AG04450 (cell line): Measurements from ENCODE around the gene COL27A1. TPM values are rescaled to one million over a fixed set of nuclear protein-coding genes. Genes with fewer than 3 reads are reported as not detected.

Experiments
- CTCF ChIA-PET: fragments of 300-600, 350-600 bp; formaldehyde crosslinking; extraction: SDS; loops from one replicate; lab custom pipeline; 2022; ENCODE audit warnings: antibody characterized with exemption, inconsistent platforms; lab: Charles Lee
- POLR2A ChIA-PET: fragments of 350-600 bp; formaldehyde crosslinking; extraction: SDS; loops from one replicate; lab custom pipeline; 2021; ENCODE audit warnings: antibody characterized with exemption, inconsistent platforms; lab: Yijun Ruan, JAX
- DNase-seq: peaks from one replicate; pipeline ENCODE4 v3.0.0-alpha.2; 2011; ENCODE audit warnings: low read depth, low spot score
- H3K27ac ChIP-seq: one replicate; pipeline ENCODE4 v1.5.1; 2012; ENCODE audit warnings: low read depth, low read length, control low read depth
- H3K27me3 ChIP-seq: one replicate; pipeline ENCODE4 v1.6.0; 2012; ENCODE audit warnings: low read length; ENCODE audit not compliant: control insufficient read depth, insufficient read depth
- H3K4me3 ChIP-seq: 2 replicates; pipeline ENCODE4 v1.5.1; 2011; ENCODE audit warnings: mild to moderate bottlenecking, low read depth, low read length, control low read depth
- H3K9me3 ChIP-seq: 2 replicates; pipeline ENCODE4 v1.5.1; 2012; ENCODE audit warnings: low read length; ENCODE audit not compliant: control insufficient read depth, insufficient read depth
- polyA plus RNA-seq: library from polyadenylated mRNA; depleted of rRNA; stranded (reverse); fragments of >200 nt; gene quantifications from 2 replicates; pipeline ENCODE4 v1.2.3, GENCODE V29; 2011
- TF ChIP-seq, protein P1 (sequence below): IDR thresholded peaks from 2 replicates; pipeline ENCODE4 v1.5.1; 2011; ENCODE audit warnings: low read depth, low read length, control low read depth, inconsistent platforms

COL27A1 gene
- polyA plus RNA-seq, 1 experiment = 8.5 TPM

DNA sequence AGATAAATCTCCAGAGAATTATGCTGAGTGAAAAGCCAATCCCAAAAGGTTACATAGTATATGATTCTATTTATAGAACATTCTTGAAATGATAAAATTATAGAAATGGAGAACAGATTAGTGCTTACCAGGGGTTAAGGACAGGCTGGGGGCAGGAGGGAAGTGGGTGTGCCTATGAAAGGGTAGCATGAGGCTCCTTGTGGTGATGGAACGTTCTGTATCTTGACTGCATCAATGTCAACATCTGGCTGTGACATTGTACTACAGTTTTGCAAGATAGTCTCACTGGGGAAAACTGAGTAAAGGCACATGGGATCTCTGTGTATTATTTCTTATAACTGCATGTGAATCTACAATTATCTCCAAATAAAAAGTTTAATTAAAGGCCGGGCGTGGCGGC is 196.6 kb downstream of the COL27A1 start:
- CTCF ChIA-PET = no interaction called here
- H3K27ac ChIP-seq = no peak overlapping the region
- TF ChIP-seq, protein P1, sequence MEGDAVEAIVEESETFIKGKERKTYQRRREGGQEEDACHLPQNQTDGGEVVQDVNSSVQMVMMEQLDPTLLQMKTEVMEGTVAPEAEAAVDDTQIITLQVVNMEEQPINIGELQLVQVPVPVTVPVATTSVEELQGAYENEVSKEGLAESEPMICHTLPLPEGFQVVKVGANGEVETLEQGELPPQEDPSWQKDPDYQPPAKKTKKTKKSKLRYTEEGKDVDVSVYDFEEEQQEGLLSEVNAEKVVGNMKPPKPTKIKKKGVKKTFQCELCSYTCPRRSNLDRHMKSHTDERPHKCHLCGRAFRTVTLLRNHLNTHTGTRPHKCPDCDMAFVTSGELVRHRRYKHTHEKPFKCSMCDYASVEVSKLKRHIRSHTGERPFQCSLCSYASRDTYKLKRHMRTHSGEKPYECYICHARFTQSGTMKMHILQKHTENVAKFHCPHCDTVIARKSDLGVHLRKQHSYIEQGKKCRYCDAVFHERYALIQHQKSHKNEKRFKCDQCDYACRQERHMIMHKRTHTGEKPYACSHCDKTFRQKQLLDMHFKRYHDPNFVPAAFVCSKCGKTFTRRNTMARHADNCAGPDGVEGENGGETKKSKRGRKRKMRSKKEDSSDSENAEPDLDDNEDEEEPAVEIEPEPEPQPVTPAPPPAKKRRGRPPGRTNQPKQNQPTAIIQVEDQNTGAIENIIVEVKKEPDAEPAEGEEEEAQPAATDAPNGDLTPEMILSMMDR = no peak
- no peak overlapping the region for H3K4me3 ChIP-seq
- no peaks in the 10 kb centered on the region; the same call in 1 of the 2 replicates for H3K9me3 ChIP-seq
- no peaks in the 10 kb centered on the region for H3K27me3 ChIP-seq
- no peak for DNase-seq
- POLR2A ChIA-PET = no interaction called here

DNA sequence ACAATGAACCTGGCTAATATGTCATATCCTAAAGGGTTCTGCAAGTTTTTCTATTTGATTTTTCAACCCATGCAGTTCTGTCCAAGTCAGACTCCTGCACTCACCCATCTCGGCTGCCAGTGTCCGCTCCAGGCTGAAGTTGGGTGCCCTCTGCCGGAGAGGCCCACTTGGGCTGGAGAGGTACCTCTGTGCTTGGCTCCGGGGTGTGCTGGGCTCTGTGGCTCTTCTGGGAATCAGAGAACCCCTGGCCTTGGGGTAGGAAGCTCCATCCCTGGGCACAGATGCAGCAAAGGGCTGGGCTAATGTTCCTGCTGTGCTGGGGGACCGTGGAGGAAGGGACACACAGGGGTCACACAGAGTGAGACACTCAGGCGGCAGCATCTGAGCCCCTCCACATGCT is 200.5 kb downstream of the COL27A1 start:
- Histone ChIP-seq H3K27ac (no peak overlapping the region), H3K9me3 (no peaks in the 10 kb centered on the region; the same call in 1 of the 2 replicates), H3K27me3 (no peaks in the 10 kb centered on the region), H3K4me3 (no peak overlapping the region)
- TF ChIP-seq, protein P1 = no peak
- ChIA-PET POLR2A (no interaction called here), CTCF (no interaction called here)
- DNase-seq = no peak

DNA sequence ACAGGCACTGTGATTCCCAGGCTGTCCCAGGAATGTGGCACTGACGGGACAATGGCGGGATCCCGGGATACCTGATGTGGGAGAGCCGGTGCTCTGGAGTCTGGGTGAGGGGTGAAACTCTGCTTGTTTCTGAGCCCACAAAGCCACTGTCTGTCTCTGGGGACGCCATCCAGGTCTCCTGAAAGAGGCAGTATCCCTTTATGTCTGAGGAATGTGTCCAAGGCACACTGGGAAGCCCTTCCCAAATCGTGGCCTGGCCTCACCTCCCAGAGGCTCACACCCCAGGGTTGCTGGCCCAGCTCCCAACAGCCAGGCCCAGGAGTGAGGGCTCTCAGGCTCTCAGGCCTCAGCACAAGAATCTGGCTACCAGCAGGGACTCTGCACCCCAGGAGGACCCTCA is 201.5 kb downstream of the COL27A1 start:
- DNase-seq = no peak
- H3K4me3 ChIP-seq = no peak overlapping the region
- ChIA-PET CTCF (no interaction called here), POLR2A (no interaction called here)
- no peak overlapping the region for H3K27ac ChIP-seq
- TF ChIP-seq, protein P1 = no peak
- no peaks in the 10 kb centered on the region; the same call in 1 of the 2 replicates for H3K9me3 ChIP-seq
- H3K27me3 ChIP-seq = no peaks in the 10 kb centered on the region

DNA sequence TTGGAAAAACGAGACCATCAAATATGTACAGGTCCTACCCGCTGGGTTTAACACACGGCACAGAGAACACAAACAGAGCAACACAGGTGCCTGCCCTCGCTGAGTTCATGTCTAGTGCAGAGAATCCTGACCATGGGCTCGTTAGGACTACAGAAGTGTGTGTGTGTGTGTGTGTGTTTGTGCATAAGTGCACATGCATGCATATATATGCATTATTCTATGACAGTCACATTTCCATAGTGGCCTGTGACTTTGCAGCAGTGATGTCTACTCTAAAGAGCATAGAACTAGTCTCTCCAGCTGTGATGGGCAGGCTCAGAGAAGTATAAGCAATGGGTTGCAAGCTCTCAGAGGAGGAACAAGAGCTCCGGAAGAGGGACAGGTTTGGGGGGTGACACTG is 202.0 kb downstream of the COL27A1 start:
- no peaks in the 10 kb centered on the region for H3K27me3 ChIP-seq
- H3K9me3 ChIP-seq = no peaks in the 10 kb centered on the region; the same call in 1 of the 2 replicates
- no peak overlapping the region for H3K4me3 ChIP-seq
- ChIA-PET POLR2A (no interaction called here), CTCF (no interaction called here)
- no peak overlapping the region for H3K27ac ChIP-seq
- DNase-seq = no peak
- TF ChIP-seq, protein P1 = no peak

DNA sequence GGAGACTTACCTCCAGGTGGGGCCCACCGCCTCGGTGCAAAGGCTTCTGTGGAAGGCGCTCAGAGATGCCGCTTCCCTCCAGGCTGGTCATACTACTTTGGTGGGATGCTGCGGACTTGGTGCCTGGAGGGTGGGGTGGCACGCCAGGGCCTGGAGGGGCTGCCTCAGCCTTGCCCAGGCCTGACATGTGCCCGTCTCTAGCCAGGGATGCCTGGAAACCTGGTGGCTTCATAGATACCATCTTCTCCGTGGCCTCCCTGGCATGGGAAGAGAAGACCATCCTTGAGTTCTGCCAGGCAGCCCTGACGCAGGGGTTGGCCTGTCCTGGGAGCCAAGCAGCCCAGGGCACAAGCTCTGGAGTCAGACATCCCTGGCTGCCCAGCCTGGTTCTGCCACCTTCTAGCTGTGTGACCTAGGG is 202.6 kb downstream of the COL27A1 start:
- ChIA-PET CTCF (no interaction called here), POLR2A (no interaction called here)
- TF ChIP-seq, protein P1 = no peak
- DNase-seq = no peak
- Histone ChIP-seq H3K4me3 (no peak overlapping the region), H3K27ac (no peak overlapping the region), H3K27me3 (no peaks in the 10 kb centered on the region), H3K9me3 (no peaks in the 10 kb centered on the region; the same call in 1 of the 2 replicates)
